ENCODE measurements around the gene LSS.

The LSS gene

GRCh38 chr21:46196733-46197132 lies 31.8 kb downstream of the LSS start:
- Histone ChIP-seq H3K4me3 (no peak overlapping the region), H3K36me3 (ENCODE audit: insufficient read depth, low read length) (peaks cover 78% of the 10 kb centered on the region), H3K27ac (no peak overlapping the region), H3K9ac (ENCODE audit: insufficient read length) (no peak overlapping the region), H3K9me3 (ENCODE audit: low read depth, low read length) (no peaks in the 10 kb centered on the region)
- DNase-seq (ENCODE audit: low read depth, low spot score), result no peak
- TF ChIP-seq FOXP2 (optimal IDR thresholded peaks at IDR 0.05; ENCODE audit: control extremely low read depth, extremely low read length, insufficient read depth), result no peak
- TF ChIP-seq EZH2 (IDR thresholded peaks at IDR 0.05), result no peak
- no peak for TF ChIP-seq POLR2AphosphoS5 (IDR thresholded peaks at IDR 0.05; ENCODE audit: borderline replicate concordance, low read depth, low read length)

GRCh38 chr21:46195595-46196195 lies 32.9 kb downstream of the LSS start:
- peaks cover 85% of the 10 kb centered on the region for H3K36me3 ChIP-seq (ENCODE audit: insufficient read depth, low read length)
- TF ChIP-seq EZH2 (IDR thresholded peaks at IDR 0.05) (no peak), POLR2AphosphoS5 (IDR thresholded peaks at IDR 0.05; ENCODE audit: borderline replicate concordance, low read depth, low read length) (no peak), FOXP2 (optimal IDR thresholded peaks at IDR 0.05; ENCODE audit: control extremely low read depth, extremely low read length, insufficient read depth) (no peak)
- no peak overlapping the region for H3K9ac ChIP-seq (ENCODE audit: insufficient read length)
- no peak overlapping the region for H3K4me3 ChIP-seq
- no peak for DNase-seq (ENCODE audit: low read depth, low spot score)
- no peak overlapping the region for H3K27ac ChIP-seq
- H3K9me3 ChIP-seq (ENCODE audit: low read depth, low read length), result no peaks in the 10 kb centered on the region

- peaks cover 82% of the 10 kb centered on the region for H3K36me3 ChIP-seq (ENCODE audit: insufficient read depth, low read length)
Measured at GRCh38 chr21:46194374-46195334, 33.9 kb downstream of the LSS start.

GRCh38 chr21:46193829-46194373 lies 34.7 kb downstream of the LSS start:
- TF ChIP-seq EZH2 (IDR thresholded peaks at IDR 0.05), result no peak
- no peak for TF ChIP-seq POLR2AphosphoS5 (IDR thresholded peaks at IDR 0.05; ENCODE audit: borderline replicate concordance, low read depth, low read length)
- no peak for TF ChIP-seq FOXP2 (optimal IDR thresholded peaks at IDR 0.05; ENCODE audit: control extremely low read depth, extremely low read length, insufficient read depth)

More at GRCh38 chr21:46194374-46195334, 33.9 kb downstream of the LSS start:
- no peak for TF ChIP-seq FOXP2 (optimal IDR thresholded peaks at IDR 0.05; ENCODE audit: control extremely low read depth, extremely low read length, insufficient read depth)
- TF ChIP-seq POLR2AphosphoS5 (IDR thresholded peaks at IDR 0.05; ENCODE audit: borderline replicate concordance, low read depth, low read length), result no peak
- TF ChIP-seq EZH2 (IDR thresholded peaks at IDR 0.05), result no peak
- no peak for DNase-seq (ENCODE audit: low read depth, low spot score)
- Histone ChIP-seq H3K27ac (no peak overlapping the region), H3K9me3 (ENCODE audit: low read depth, low read length) (no peaks in the 10 kb centered on the region), H3K4me3 (no peak overlapping the region), H3K9ac (ENCODE audit: insufficient read length) (no peak overlapping the region)

DNA sequence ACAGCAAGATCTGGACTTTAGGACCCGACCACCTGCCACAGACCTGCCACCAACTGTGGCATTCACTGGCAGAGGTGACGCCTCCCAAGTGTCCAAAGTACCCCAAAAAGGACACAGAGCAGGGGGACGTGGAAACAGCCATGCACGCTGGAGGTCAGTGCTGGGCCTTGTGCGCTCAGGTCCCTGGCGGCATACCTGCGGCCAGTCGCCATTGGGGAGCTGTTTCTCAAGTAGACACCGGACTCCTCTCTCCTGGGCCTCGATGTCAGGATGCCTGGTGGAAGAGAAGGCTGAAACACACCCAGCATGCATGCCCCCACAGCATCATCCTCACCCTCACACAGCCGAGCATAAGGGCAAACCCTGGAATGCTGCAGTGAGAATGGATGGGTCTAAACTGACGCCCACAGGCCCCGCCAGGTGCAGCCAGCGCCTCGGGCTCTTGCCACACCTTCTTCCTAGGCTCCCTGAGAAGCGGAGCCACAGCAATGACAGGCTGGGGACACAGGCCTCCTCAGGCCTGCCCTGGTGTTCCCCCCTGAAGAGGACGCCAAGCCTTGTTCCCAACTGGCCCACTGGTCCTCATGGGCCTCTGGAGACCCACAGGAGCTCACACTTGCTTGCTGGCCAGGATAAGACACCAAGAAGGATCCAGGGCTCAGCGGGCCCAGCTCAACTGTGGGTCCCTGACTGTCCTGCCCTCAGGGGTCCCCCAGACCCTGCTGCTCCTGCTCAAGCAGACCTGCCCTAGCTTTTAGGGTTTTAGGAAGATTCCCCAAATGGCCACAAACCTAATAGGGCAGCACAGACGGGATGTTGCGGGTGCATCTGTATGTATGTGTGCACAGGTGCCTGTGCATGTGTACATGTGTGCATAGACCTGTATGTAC lies 36.6 kb downstream of the LSS start:
- no peak for TF ChIP-seq EZH2 (IDR thresholded peaks at IDR 0.05)
- TF ChIP-seq POLR2AphosphoS5 (IDR thresholded peaks at IDR 0.05; ENCODE audit: borderline replicate concordance, low read depth, low read length), result no peak
- no peak for TF ChIP-seq FOXP2 (optimal IDR thresholded peaks at IDR 0.05; ENCODE audit: control extremely low read depth, extremely low read length, insufficient read depth)
- Histone ChIP-seq H3K9me3 (ENCODE audit: low read depth, low read length) (no peaks in the 10 kb centered on the region), H3K36me3 (ENCODE audit: insufficient read depth, low read length) (peaks cover 78% of the 10 kb centered on the region), H3K9ac (ENCODE audit: insufficient read length) (no peak overlapping the region), H3K27ac (no peak overlapping the region), H3K4me3 (no peak overlapping the region)
- DNase-seq (ENCODE audit: low read depth, low spot score), result no peak

More at GRCh38 chr21:46193829-46194373, 34.7 kb downstream of the LSS start:
- no peaks in the 10 kb centered on the region for H3K9me3 ChIP-seq (ENCODE audit: low read depth, low read length)
- DNase-seq (ENCODE audit: low read depth, low spot score), result no peak
- no peak overlapping the region for H3K4me3 ChIP-seq
- H3K27ac ChIP-seq, result no peak overlapping the region
- peaks cover 82% of the 10 kb centered on the region for H3K36me3 ChIP-seq (ENCODE audit: insufficient read depth, low read length)
- no peak overlapping the region for H3K9ac ChIP-seq (ENCODE audit: insufficient read length)

- no peak for TF ChIP-seq FOXP2 (optimal IDR thresholded peaks at IDR 0.05; ENCODE audit: control extremely low read depth, extremely low read length, insufficient read depth)
- no peak for TF ChIP-seq POLR2AphosphoS5 (IDR thresholded peaks at IDR 0.05; ENCODE audit: borderline replicate concordance, low read depth, low read length)
- TF ChIP-seq EZH2 (IDR thresholded peaks at IDR 0.05), result no peak
- no peak overlapping the region for H3K9ac ChIP-seq (ENCODE audit: insufficient read length)
- DNase-seq (ENCODE audit: low read depth, low spot score), result no peak
- no peaks in the 10 kb centered on the region for H3K9me3 ChIP-seq (ENCODE audit: low read depth, low read length)
- no peak overlapping the region for H3K27ac ChIP-seq
- no peak overlapping the region for H3K4me3 ChIP-seq
- peaks cover 71% of the 10 kb centered on the region for H3K36me3 ChIP-seq (ENCODE audit: insufficient read depth, low read length)
Measured at GRCh38 chr21:46191257-46191685, 37.3 kb downstream of the LSS start.

GRCh38 chr21:46190491-46191131 lies 38.0 kb downstream of the LSS start:
- H3K9ac ChIP-seq (ENCODE audit: insufficient read length), result no peak overlapping the region
- no peak overlapping the region for H3K4me3 ChIP-seq
- DNase-seq (ENCODE audit: low read depth, low spot score), result no peak
- TF ChIP-seq EZH2 (IDR thresholded peaks at IDR 0.05) (no peak), FOXP2 (optimal IDR thresholded peaks at IDR 0.05; ENCODE audit: control extremely low read depth, extremely low read length, insufficient read depth) (no peak), POLR2AphosphoS5 (IDR thresholded peaks at IDR 0.05; ENCODE audit: borderline replicate concordance, low read depth, low read length) (no peak)
- peaks cover 65% of the 10 kb centered on the region; the same call in 1 of the 2 replicates for H3K36me3 ChIP-seq (ENCODE audit: insufficient read depth, low read length)
- H3K9me3 ChIP-seq (ENCODE audit: low read depth, low read length), result no peaks in the 10 kb centered on the region
- H3K27ac ChIP-seq, result no peak overlapping the region
